CD14-positive monocyte (primary cell): Measurements from ENCODE around the gene ZFYVE21. TPM values are rescaled to one million over a fixed set of nuclear protein-coding genes. Genes with fewer than 3 reads are reported as not detected.

Experiments used
- DNase-seq, 3 donors: peaks; one replicate each; pipeline ENCODE4 v3.0.0-alpha.2; 2011 to 2022
- H2AFZ ChIP-seq: 2 replicates; pipeline ENCODE4 v1.6.0; 2012; ENCODE audit warnings: mild to moderate bottlenecking, low read depth, low read length, inconsistent platforms; ENCODE audit not compliant: insufficient read depth, poor library complexity, severe bottlenecking
- H3K27ac ChIP-seq, 2 donors: 1 replicate in 1 of 2; 2 replicates in 1 of 2; pipeline ENCODE4 v1.5.1; 2012 to 2013; ENCODE audit warnings: low read length in 2 of 2, control low read depth in 1 of 2, inconsistent platforms in 1 of 2, low read depth in 1 of 2, mild to moderate bottlenecking in 1 of 2
- H3K27me3 ChIP-seq, 2 donors: one replicate each; pipeline versions ENCODE4 v1.6.0 to v1.6.1; 2011 to 2013; ENCODE audit warnings: low read length in 2 of 2; ENCODE audit not compliant: control insufficient read depth in 2 of 2, insufficient read depth in 2 of 2
- H3K36me3 ChIP-seq, 2 donors: replicated peaks in 1 of 2; 1 replicate in 1 of 2; 2 replicates in 1 of 2; pipeline versions ENCODE4 v1.5.1 to v1.6.1; 2012 to 2013; ENCODE audit warnings: low read length in 2 of 2, control low read depth in 1 of 2, inconsistent platforms in 1 of 2, mild to moderate bottlenecking in 1 of 2; ENCODE audit not compliant: insufficient read depth in 2 of 2, control insufficient read depth in 1 of 2
- H3K4me1 ChIP-seq, 2 donors: 1 replicate in 1 of 2; 2 replicates in 1 of 2; pipeline versions ENCODE4 v1.5.1 to v1.6.1; 2012 to 2013; ENCODE audit warnings: low read length in 2 of 2, control low read depth in 1 of 2, inconsistent platforms in 1 of 2, mild to moderate bottlenecking in 1 of 2, moderate library complexity in 1 of 2; ENCODE audit not compliant: insufficient read depth in 2 of 2, control insufficient read depth in 1 of 2
- H3K4me2 ChIP-seq: replicated peaks from 2 replicates; pipeline ENCODE3; 2012; ENCODE audit warnings: low read length, moderate library complexity, mild to moderate bottlenecking; ENCODE audit not compliant: poor library complexity, severe bottlenecking; ENCODE audit errors: extremely low read depth
- H3K4me3 ChIP-seq, 3 experiments: fragments of 200-600 bp in 1 of 3; sonication (generic) in 1 of 3; replicated peaks in 1 of 3; 1 replicate in 2 of 3; 2 replicates in 1 of 3; pipeline ENCODE4 v1.5.1; 2011 to 2013; ENCODE audit warnings: low read length in 3 of 3, mild to moderate bottlenecking in 3 of 3, control low read depth in 2 of 3, low read depth in 2 of 3, inconsistent platforms in 1 of 3, moderate library complexity in 1 of 3
- H3K79me2 ChIP-seq: 2 replicates; pipeline ENCODE4 v1.6.0; 2012; ENCODE audit warnings: mild to moderate bottlenecking, control low read depth, inconsistent platforms, low read length, moderate library complexity; ENCODE audit not compliant: insufficient read depth
- H3K9ac ChIP-seq: 2 replicates; pipeline ENCODE4 v1.6.0; 2017; ENCODE audit warnings: low read length, mild to moderate bottlenecking; ENCODE audit not compliant: insufficient read depth, poor library complexity, severe bottlenecking
- H3K9me3 ChIP-seq, 2 donors: replicated peaks in 1 of 2; 1 replicate in 1 of 2; 2 replicates in 1 of 2; pipeline versions ENCODE4 v1.5.1 to v1.6.1; 2012 to 2013; ENCODE audit warnings: low read length in 2 of 2, control low read depth in 1 of 2; ENCODE audit not compliant: control insufficient read depth in 1 of 2, insufficient read depth in 1 of 2
- H4K20me1 ChIP-seq: 2 replicates; pipeline ENCODE4 v1.6.0; 2012; ENCODE audit warnings: mild to moderate bottlenecking, low read length, control low read depth, moderate library complexity; ENCODE audit not compliant: insufficient read depth
- H3K27ac Mint-ChIP-seq, 7 donors: one replicate each; pipeline ENCODE4 v1.8.0; 2020; ENCODE audit warnings: mild to moderate bottlenecking in 7 of 7, mixed read lengths in 7 of 7, moderate library complexity in 6 of 7, inconsistent platforms in 2 of 7
- H3K27me3 Mint-ChIP-seq, 3 donors: one replicate each; pipeline ENCODE4 v1.8.0; 2021 to 2022; ENCODE audit warnings: low read depth in 3 of 3, mild to moderate bottlenecking in 3 of 3, mixed read lengths in 3 of 3, moderate library complexity in 3 of 3, inconsistent platforms in 1 of 3
- H3K36me3 Mint-ChIP-seq, 2 donors: one replicate each; pipeline ENCODE4 v1.8.0; 2020; ENCODE audit warnings: mixed read lengths in 2 of 2, inconsistent platforms in 1 of 2, mild to moderate bottlenecking in 1 of 2
- H3K4me1 Mint-ChIP-seq: one replicate; pipeline ENCODE4 v1.8.0; 2020; ENCODE audit warnings: mild to moderate bottlenecking, mixed read lengths
- H3K4me3 Mint-ChIP-seq, 2 donors: one replicate each; pipeline ENCODE4 v1.8.0; 2020; ENCODE audit warnings: mild to moderate bottlenecking in 2 of 2, mixed read lengths in 2 of 2, moderate library complexity in 1 of 2
- H3K9me3 Mint-ChIP-seq, 7 donors: one replicate each; pipeline ENCODE4 v1.8.0; 2020 to 2022; ENCODE audit warnings: mixed read lengths in 7 of 7, mild to moderate bottlenecking in 6 of 7, moderate library complexity in 6 of 7, inconsistent platforms in 2 of 7
- CTCF ChIP-seq: fragments of 200-600 bp; IDR thresholded peaks from one replicate; pipeline ENCODE4 v1.8.0; 2022; ENCODE audit warnings: antibody characterized with exemption, mild to moderate bottlenecking
- WGBS: methylation state at CpG from one replicate; pipeline ENCODE4 v1.1.5; 2013; ENCODE audit warnings: missing lambda C conversion rate; ENCODE audit not compliant: insufficient coverage; 5-methylcytosine and 5-hydroxymethylcytosine counted together
- intact Hi-C, 2 donors: fragments of 100-400 bp; cut with micrococcal nuclease; formaldehyde crosslinking; loops; one replicate each; pipeline versions ENCODE4 v1.15.0 to v1.15.1; 2023
- polyA plus RNA-seq, 3 donors: library from polyadenylated mRNA; depleted of rRNA in 1 of 3; unstranded in 2 of 3; stranded (reverse) in 1 of 3; fragments of 300-500 nt in 2 of 3; fragments of >200 nt in 1 of 3; fragmentation: Illumina TruSeq in 2 of 3; gene quantifications; 1 replicate in 2 of 3; 2 replicates in 1 of 3; pipeline ENCODE4 v1.2.3, GENCODE V29; 2012 to 2021

The ZFYVE21 gene
- polyA plus RNA-seq, 3 donors: 22.1 to 36.5 (median 33.1) TPM

GRCh38 chr14:103745424-103745823 is 29.8 kb downstream of the ZFYVE21 start:
- Histone ChIP-seq H3K79me2 (no peaks in the 10 kb centered on the region), H3K4me3 (no peak overlapping the region), H3K4me2 (no peak overlapping the region), H3K27ac (no peak overlapping the region), H3K9ac (no peak overlapping the region), H3K36me3 (no peaks in the 10 kb centered on the region), H3K4me1 (no peaks in the 10 kb centered on the region), H3K27me3 (no peaks in the 10 kb centered on the region), H4K20me1 (no peaks in the 10 kb centered on the region), H2AFZ (no peak overlapping the region), H3K9me3 (no peaks in the 10 kb centered on the region)
- no peaks in the 10 kb centered on the region for H3K9me3 Mint-ChIP-seq
- H3K4me1 Mint-ChIP-seq: peaks cover 7% of the 10 kb centered on the region
- intact Hi-C loops: no loop called here
- DNase-seq: no peak
- no peak for TF ChIP-seq CTCF
- peak overlapping the region in 1 of 7 donors; percentile 61 for H3K27ac Mint-ChIP-seq
- peaks cover 0 to 6% (median 5%) of the 10 kb centered on the region in 3 donors for H3K27me3 Mint-ChIP-seq
- 86% methylated on average over 4 of the region's 5 CpGs for WGBS
- no peak overlapping the region for H3K4me3 Mint-ChIP-seq
- no peaks in the 10 kb centered on the region for H3K36me3 Mint-ChIP-seq

- Histone ChIP-seq H4K20me1 (no peaks in the 10 kb centered on the region), H3K4me1 (no peaks in the 10 kb centered on the region), H3K36me3 (no peaks in the 10 kb centered on the region), H3K9ac (no peak overlapping the region), H3K4me3 (no peak overlapping the region), H3K27me3 (no peaks in the 10 kb centered on the region), H3K4me2 (no peak overlapping the region), H3K9me3 (no peaks in the 10 kb centered on the region), H3K79me2 (no peaks in the 10 kb centered on the region), H3K27ac (no peak overlapping the region), H2AFZ (no peak overlapping the region)
- Mint-ChIP-seq H3K27me3 (peaks cover 0 to 5% (median 5%) of the 10 kb centered on the region in 3 donors), H3K4me3 (no peak overlapping the region), H3K9me3 (no peaks in the 10 kb centered on the region), H3K36me3 (no peaks in the 10 kb centered on the region), H3K27ac (no peak overlapping the region), H3K4me1 (peaks cover under 1% of the 10 kb centered on the region)
- intact Hi-C loops: no loop called here
- 91% methylated on average over 9 of the region's 10 CpGs for WGBS
- DNase-seq: no peak
- no peak for TF ChIP-seq CTCF
Observed at GRCh38 chr14:103746701-103747100, 31.1 kb downstream of the ZFYVE21 start.
